Stimulated activated naive CD8-positive, alpha-beta T cell treated with anti-CD3 and anti-CD28 coated beads, Interleukin-15, amount 100 ng/mL, for 72 hours (primary cell): ENCODE measurements around the gene PTGS1.
"Not testable (repeated sequence)": the region's sequence is repeated elsewhere in the genome, so short reads cannot be mapped to it uniquely, and the experiment has no call there.

Experiments
- ATAC-seq: fragments of 150-1000 bp; cut with Tn5 transposase; 2 replicates; pipeline ENCODE4 v1.10.0; 2021; ENCODE audit warnings: mild to moderate bottlenecking, moderate library complexity
- DNase-seq, 2 donors: peaks; one replicate each; pipeline ENCODE4 v3.0.0; 2021 to 2022
- H3K27ac Mint-ChIP-seq, 2 donors: one replicate each; pipeline ENCODE4 v1.8.0; 2022; ENCODE audit warnings: mild to moderate bottlenecking in 2 of 2, mixed read lengths in 2 of 2, moderate library complexity in 2 of 2
- H3K27me3 Mint-ChIP-seq: one replicate; pipeline ENCODE4 v1.8.0; 2022; ENCODE audit warnings: mixed read lengths
- H3K4me1 Mint-ChIP-seq: one replicate; pipeline ENCODE4 v1.8.0; 2022; ENCODE audit warnings: mild to moderate bottlenecking, mixed read lengths
- H3K4me3 Mint-ChIP-seq, 2 donors: one replicate each; pipeline ENCODE4 v1.8.0; 2022; ENCODE audit warnings: mild to moderate bottlenecking in 2 of 2, mixed read lengths in 2 of 2, moderate library complexity in 1 of 2
- H3K9me3 Mint-ChIP-seq, 2 donors: one replicate each; pipeline ENCODE4 v1.8.0; 2022; ENCODE audit warnings: mixed read lengths in 2 of 2

PTGS1 gene

GRCh38 chr9:122397749-122398148 lies 26.9 kb downstream of the PTGS1 start:
- Mint-ChIP-seq H3K27ac (no peak overlapping the region), H3K4me1 (peaks cover 11% of the 10 kb centered on the region), H3K27me3 (peaks cover 55% of the 10 kb centered on the region), H3K4me3 (no peak overlapping the region), H3K9me3 (peaks cover 11 to 23% of the 10 kb centered on the region in 2 donors)
- DNase-seq (no peak), ATAC-seq (no peak)

GRCh38 chr9:122398371-122398924 lies 27.6 kb downstream of the PTGS1 start:
- no peak for ATAC-seq
- DNase-seq, result no peak
- Mint-ChIP-seq H3K27me3 (peaks cover 48% of the 10 kb centered on the region), H3K27ac (peak overlapping the region in 1 of 2 donors; percentile 63), H3K4me3 (no peak overlapping the region), H3K4me1 (peaks cover 18% of the 10 kb centered on the region), H3K9me3 (peaks cover 11 to 23% of the 10 kb centered on the region in 2 donors)

GRCh38 chr9:122401896-122402295 lies 31.1 kb downstream of the PTGS1 start:
- Mint-ChIP-seq H3K4me3 (no peak overlapping the region), H3K27me3 (peaks cover 36% of the 10 kb centered on the region), H3K9me3 (peaks cover 11 to 30% of the 10 kb centered on the region in 2 donors), H3K27ac (peak overlapping the region; percentile 27 to 50), H3K4me1 (peaks cover 19% of the 10 kb centered on the region)
- DNase-seq (no peak), ATAC-seq (no peak)

- Mint-ChIP-seq H3K9me3 (peaks cover 11 to 30% of the 10 kb centered on the region in 2 donors), H3K4me3 (peak overlapping the region; percentile 10 to 46), H3K27me3 (peaks cover 33% of the 10 kb centered on the region), H3K4me1 (peaks cover 19% of the 10 kb centered on the region), H3K27ac (peak overlapping the region; percentile 78 to 89)
- ATAC-seq (peak; percentile 96), DNase-seq (peak; percentile 52 to 56)
Observed at GRCh38 chr9:122402403-122402871, 31.6 kb downstream of the PTGS1 start.

GRCh38 chr9:122402874-122403273 lies 32.0 kb downstream of the PTGS1 start:
- ATAC-seq, result no peak
- Mint-ChIP-seq H3K9me3 (peaks cover 11 to 30% of the 10 kb centered on the region in 2 donors), H3K4me3 (peak overlapping the region in 1 of 2 donors; percentile 46), H3K27me3 (peaks cover 28% of the 10 kb centered on the region), H3K4me1 (peaks cover 19% of the 10 kb centered on the region), H3K27ac (peak overlapping the region in 1 of 2 donors; percentile 78)
- DNase-seq, result no peak

- H3K27ac Mint-ChIP-seq, result no peak overlapping the region
- no peak overlapping the region for H3K4me3 Mint-ChIP-seq
- peaks cover 11 to 30% of the 10 kb centered on the region in 2 donors for H3K9me3 Mint-ChIP-seq
- ATAC-seq, result no peak
- DNase-seq, result no peak
- peaks cover 22% of the 10 kb centered on the region for H3K27me3 Mint-ChIP-seq
- peaks cover 19% of the 10 kb centered on the region for H3K4me1 Mint-ChIP-seq
Observed at GRCh38 chr9:122403381-122404000, 32.7 kb downstream of the PTGS1 start.

- Mint-ChIP-seq H3K27ac (peak overlapping the region in 1 of 2 donors; percentile 67), H3K4me3 (peak overlapping the region in 1 of 2 donors; percentile 75), H3K4me1 (peaks cover 19% of the 10 kb centered on the region), H3K9me3 (peaks cover 0 to 14% of the 10 kb centered on the region in 2 donors)
- DNase-seq, ATAC-seq, H3K27me3 Mint-ChIP-seq: not testable (repeated sequence)
Observed at GRCh38 chr9:122405304-122406069, 34.7 kb downstream of the PTGS1 start.

GRCh38 chr9:122406070-122406890 lies 35.5 kb downstream of the PTGS1 start:
- no peak for DNase-seq
- Mint-ChIP-seq H3K4me3 (peak overlapping the region in 1 of 2 donors; percentile 75), H3K27me3 (no peaks in the 10 kb centered on the region), H3K27ac (peak overlapping the region in 1 of 2 donors; percentile 67), H3K9me3 (peaks cover 0 to 7% of the 10 kb centered on the region in 2 donors), H3K4me1 (peaks cover 19% of the 10 kb centered on the region)
- peak; percentile 31 for ATAC-seq

GRCh38 chr9:122414108-122414507 lies 43.3 kb downstream of the PTGS1 start:
- H3K4me3 Mint-ChIP-seq, ATAC-seq, DNase-seq, H3K4me1 Mint-ChIP-seq, H3K27ac Mint-ChIP-seq, H3K9me3 Mint-ChIP-seq: not testable (repeated sequence)
- peaks cover 30% of the 10 kb centered on the region for H3K27me3 Mint-ChIP-seq

GRCh38 chr9:122418016-122418415 lies 47.2 kb downstream of the PTGS1 start:
- DNase-seq (no peak), ATAC-seq (no peak)
- no peak overlapping the region for H3K27ac Mint-ChIP-seq
- no peak overlapping the region for H3K4me3 Mint-ChIP-seq
- H3K9me3 Mint-ChIP-seq, result peaks cover 28 to 32% of the 10 kb centered on the region in 2 donors
- H3K27me3 Mint-ChIP-seq, result peaks cover 31% of the 10 kb centered on the region
- no peaks in the 10 kb centered on the region for H3K4me1 Mint-ChIP-seq

GRCh38 chr9:122420315-122420714 lies 49.5 kb downstream of the PTGS1 start:
- peaks cover 34% of the 10 kb centered on the region for H3K27me3 Mint-ChIP-seq
- peaks cover 26 to 28% of the 10 kb centered on the region in 2 donors for H3K9me3 Mint-ChIP-seq
- H3K4me1 Mint-ChIP-seq, result no peaks in the 10 kb centered on the region
- H3K4me3 Mint-ChIP-seq, result no peak overlapping the region
- peak overlapping the region in 1 of 2 donors; percentile 42 for H3K27ac Mint-ChIP-seq
- DNase-seq (no peak), ATAC-seq (no peak)

- Mint-ChIP-seq H3K4me3 (no peak overlapping the region), H3K27me3 (peaks cover 31% of the 10 kb centered on the region), H3K4me1 (no peaks in the 10 kb centered on the region), H3K27ac (no peak overlapping the region), H3K9me3 (peaks cover 23 to 29% of the 10 kb centered on the region in 2 donors)
- DNase-seq (no peak), ATAC-seq (no peak)
Observed at GRCh38 chr9:122425087-122425486, 54.3 kb downstream of the PTGS1 start.

- no peak overlapping the region for H3K27ac Mint-ChIP-seq
- ATAC-seq (no peak), DNase-seq (no peak)
- peaks cover 11 to 25% of the 10 kb centered on the region in 2 donors for H3K9me3 Mint-ChIP-seq
- peaks cover 31% of the 10 kb centered on the region for H3K27me3 Mint-ChIP-seq
- H3K4me3 Mint-ChIP-seq, result no peak overlapping the region
- H3K4me1 Mint-ChIP-seq, result no peaks in the 10 kb centered on the region
Observed at GRCh38 chr9:122426723-122427122, 55.9 kb downstream of the PTGS1 start.

- Mint-ChIP-seq H3K4me1 (no peaks in the 10 kb centered on the region), H3K27me3 (peaks cover 48% of the 10 kb centered on the region), H3K4me3 (no peak overlapping the region), H3K27ac (peak overlapping the region in 1 of 2 donors; percentile 15), H3K9me3 (no peaks in the 10 kb centered on the region)
- ATAC-seq (no peak), DNase-seq (no peak)
Observed at GRCh38 chr9:122442568-122442967, 71.7 kb downstream of the PTGS1 start.
